Hematopoietic multipotent progenitor cell (in vitro differentiated cells): Measurements from ENCODE around the gene EPHA6. TPM values are rescaled to one million over a fixed set of nuclear protein-coding genes. Genes with fewer than 3 reads are reported as not detected.
A peak's percentile ranks its signal among the peaks of the same experiment; 100 is the strongest.

Experiments used
- DNase-seq, 3 donors: peaks; one replicate each; pipeline ENCODE4 v3.0.0-alpha.2; 2011 to 2015; ENCODE audit warnings: low read depth in 2 of 3, low spot score in 2 of 3
- total RNA-seq: library from RNA; depleted of rRNA; stranded (reverse); fragments of >200 nt; gene quantifications from one replicate; pipeline ENCODE4 v1.2.3, GENCODE V29; 2012

The EPHA6 gene
- total RNA-seq, 1 donor: not detected

GRCh38 chr3:97687734-97688133 lies 873.3 kb downstream of the EPHA6 start:
- no peak for DNase-seq

- no peak for DNase-seq
Measured at GRCh38 chr3:97689111-97689510, 874.7 kb downstream of the EPHA6 start.

GRCh38 chr3:97689962-97690361 lies 875.6 kb downstream of the EPHA6 start:
- DNase-seq: no peak

GRCh38 chr3:97691354-97691753 lies 877.0 kb downstream of the EPHA6 start:
- no peak for DNase-seq

- DNase-seq: no peak
Measured at GRCh38 chr3:97692389-97692788, 878.0 kb downstream of the EPHA6 start.

GRCh38 chr3:97692831-97693230 lies 878.4 kb downstream of the EPHA6 start:
- no peak for DNase-seq

GRCh38 chr3:97694876-97695275 lies 880.5 kb downstream of the EPHA6 start:
- DNase-seq: no peak

- DNase-seq: no peak
Measured at GRCh38 chr3:97698691-97699090, 884.3 kb downstream of the EPHA6 start.

- no peak for DNase-seq
Measured at GRCh38 chr3:97699889-97700288, 885.5 kb downstream of the EPHA6 start.

- DNase-seq: no peak
Measured at GRCh38 chr3:97705764-97706163, 891.4 kb downstream of the EPHA6 start.

- no peak for DNase-seq
Measured at GRCh38 chr3:97706226-97706625, 891.8 kb downstream of the EPHA6 start.

GRCh38 chr3:97711654-97712053 lies 897.3 kb downstream of the EPHA6 start:
- no peak for DNase-seq

- DNase-seq: no peak
Measured at GRCh38 chr3:97712919-97713318, 898.5 kb downstream of the EPHA6 start.

- no peak for DNase-seq
Measured at GRCh38 chr3:97713634-97714033, 899.2 kb downstream of the EPHA6 start.

GRCh38 chr3:97719156-97719821 lies 904.9 kb downstream of the EPHA6 start:
- DNase-seq: peak; percentile 28 to 79 (median 64)

GRCh38 chr3:97720417-97720816 lies 906.0 kb downstream of the EPHA6 start:
- DNase-seq: no peak

- DNase-seq: no peak
Measured at GRCh38 chr3:97721446-97721845, 907.1 kb downstream of the EPHA6 start.

- DNase-seq: no peak
Measured at GRCh38 chr3:97736928-97737327, 922.5 kb downstream of the EPHA6 start.

GRCh38 chr3:97738761-97739160 lies 924.4 kb downstream of the EPHA6 start:
- no peak for DNase-seq

- DNase-seq: no peak
Measured at GRCh38 chr3:97742036-97742435, 927.6 kb downstream of the EPHA6 start.

GRCh38 chr3:97744289-97744688 lies 929.9 kb downstream of the EPHA6 start:
- no peak for DNase-seq

GRCh38 chr3:97763586-97764406 lies 949.4 kb downstream of the EPHA6 start:
- peak in 1 of 3 donors; percentile 11 for DNase-seq
